Keratinocyte (primary cell): ENCODE measurements around the gene SDF2. TPM values are rescaled to one million over a fixed set of nuclear protein-coding genes. Genes with fewer than 3 reads are reported as not detected.

Experiments
- DNase-seq: peaks from one replicate; pipeline ENCODE4 v3.0.0-alpha.2; 2011; ENCODE audit warnings: low read depth, missing footprints, low spot score
- FAIRE-seq: peaks from 2 replicates; lab custom pipeline; 2011; peaks lifted over from hg19 to GRCh38; lab: Jason Lieb, UNC
- H2AFZ ChIP-seq: 2 replicates; pipeline ENCODE4 v1.6.0; 2012; ENCODE audit warnings: low read length, control low read depth, inconsistent platforms; ENCODE audit not compliant: control insufficient read depth
- H3K27ac ChIP-seq: 2 replicates; pipeline ENCODE4 v1.5.1; 2011; ENCODE audit warnings: low read length; ENCODE audit not compliant: control insufficient read depth, insufficient read depth
- H3K27me3 ChIP-seq: 3 replicates; pipeline ENCODE4 v1.6.0; 2011; ENCODE audit warnings: low read length; ENCODE audit not compliant: control insufficient read depth, insufficient read depth; ENCODE audit errors: extremely low read depth
- H3K36me3 ChIP-seq, 2 experiments: 2 replicates in 1 of 2; 3 replicates in 1 of 2; pipeline ENCODE4 v1.5.1; 2011; ENCODE audit warnings: low read length in 2 of 2, mild to moderate bottlenecking in 1 of 2; ENCODE audit not compliant: control insufficient read depth in 2 of 2, insufficient read depth in 2 of 2; ENCODE audit errors: extremely low read depth in 1 of 2
- H3K4me1 ChIP-seq: 3 replicates; pipeline ENCODE4 v1.5.1; 2011; ENCODE audit warnings: low read length; ENCODE audit not compliant: control insufficient read depth, insufficient read depth; ENCODE audit errors: extremely low read depth
- H3K4me2 ChIP-seq: 3 replicates; pipeline ENCODE4 v1.6.0; 2011; ENCODE audit warnings: low read depth, low read length; ENCODE audit not compliant: control insufficient read depth, insufficient read depth; ENCODE audit errors: extremely low read depth
- H3K4me3 ChIP-seq, 3 experiments: fragments of 200-600 bp in 1 of 3; sonication (generic) in 1 of 3; 2 replicates in 2 of 3; 3 replicates in 1 of 3; pipeline ENCODE4 v1.5.1; 2011 to 2016; ENCODE audit warnings: low read length in 3 of 3, mild to moderate bottlenecking in 3 of 3, control low read depth in 2 of 3, inconsistent platforms in 1 of 3, low read depth in 1 of 3, mixed read lengths in 1 of 3, mixed run types in 1 of 3, moderate library complexity in 1 of 3; ENCODE audit not compliant: control insufficient read depth in 2 of 3, insufficient read depth in 2 of 3; ENCODE audit errors: extremely low read depth in 1 of 3
- H3K79me2 ChIP-seq: 2 replicates; pipeline ENCODE4 v1.6.0; 2012; ENCODE audit warnings: low read length; ENCODE audit not compliant: control insufficient read depth, insufficient read depth
- H3K9ac ChIP-seq: 3 replicates; pipeline ENCODE4 v1.6.0; 2011; ENCODE audit warnings: low read length; ENCODE audit not compliant: control insufficient read depth, insufficient read depth; ENCODE audit errors: extremely low read depth
- H3K9me1 ChIP-seq: 3 replicates; pipeline ENCODE4 v1.6.0; 2011; ENCODE audit warnings: low read length; ENCODE audit not compliant: control insufficient read depth, insufficient read depth; ENCODE audit errors: extremely low read depth
- H3K9me3 ChIP-seq: 2 replicates; pipeline ENCODE4 v1.5.1; 2012; ENCODE audit warnings: low read depth, low read length; ENCODE audit not compliant: control insufficient read depth
- H4K20me1 ChIP-seq: 3 replicates; pipeline ENCODE4 v1.6.0; 2011; ENCODE audit warnings: low read length; ENCODE audit not compliant: control insufficient read depth, insufficient read depth; ENCODE audit errors: extremely low read depth
- EZH2 ChIP-seq: IDR thresholded peaks from one replicate; pipeline ENCODE4 v1.6.1; 2012; ENCODE audit warnings: inconsistent platforms, mild to moderate bottlenecking, low read length, moderate library complexity
- dilution Hi-C: fragments of 300-500 bp; cut with MboI; formaldehyde crosslinking; loops from one replicate; pipeline ENCODE4 v1.7.0; 2020; ENCODE audit warnings: low sequenced_read_pairs; ENCODE audit not compliant: extremely low pct_ligation_motif_present
- polyA plus RNA-seq, 5 experiments: library from polyadenylated mRNA; depleted of rRNA in 3 of 5; stranded (reverse) in 3 of 5; stranded (forward) in 1 of 5; unstranded in 1 of 5; fragments of >200 nt; gene quantifications; 1 replicate in 1 of 5; 2 replicates in 3 of 5; 3 replicates in 1 of 5; pipeline versions ENCODE4 v1.2.1 to v1.2.3, GENCODE V29; 2011 to 2012; ENCODE audit warnings: missing spikeins in 2 of 5, low read depth in 1 of 5, low replicate concordance in 1 of 5
- TF ChIP-seq, protein P1 (sequence below), 3 experiments: IDR thresholded peaks in 1 of 3; conservative IDR thresholded peaks in 1 of 3; optimal IDR thresholded peaks in 1 of 3; 2 replicates in 2 of 3; 3 replicates in 1 of 3; pipeline versions ENCODE3 to v1.5.1; 2011; ENCODE audit warnings: low read length in 3 of 3, mild to moderate bottlenecking in 3 of 3, moderate library complexity in 2 of 3, control low read depth in 1 of 3, inconsistent platforms in 1 of 3; ENCODE audit not compliant: insufficient read depth in 2 of 3; ENCODE audit errors: extremely low read depth in 1 of 3

Gene SDF2
- polyA plus RNA-seq, 1 donor (not counting 4 experiments of a cell fraction or from before 2014, with no cell fraction given): 61.5 TPM

- Histone ChIP-seq H3K9me1 (no peaks in the 10 kb centered on the region), H3K79me2 (peaks cover 11% of the 10 kb centered on the region), H4K20me1 (no peaks in the 10 kb centered on the region), H3K4me3 (no peak overlapping the region), H3K27me3 (no peaks in the 10 kb centered on the region), H3K4me2 (no peak overlapping the region), H3K9me3 (no peaks in the 10 kb centered on the region), H2AFZ (no peak overlapping the region), H3K36me3 (peaks cover 8 to 11% of the 10 kb centered on the region in 2 experiments), H3K4me1 (peaks cover 16% of the 10 kb centered on the region), H3K27ac (no peak overlapping the region), H3K9ac (no peak overlapping the region)
- dilution Hi-C loops: no loop called here
- TF ChIP-seq, protein P1, sequence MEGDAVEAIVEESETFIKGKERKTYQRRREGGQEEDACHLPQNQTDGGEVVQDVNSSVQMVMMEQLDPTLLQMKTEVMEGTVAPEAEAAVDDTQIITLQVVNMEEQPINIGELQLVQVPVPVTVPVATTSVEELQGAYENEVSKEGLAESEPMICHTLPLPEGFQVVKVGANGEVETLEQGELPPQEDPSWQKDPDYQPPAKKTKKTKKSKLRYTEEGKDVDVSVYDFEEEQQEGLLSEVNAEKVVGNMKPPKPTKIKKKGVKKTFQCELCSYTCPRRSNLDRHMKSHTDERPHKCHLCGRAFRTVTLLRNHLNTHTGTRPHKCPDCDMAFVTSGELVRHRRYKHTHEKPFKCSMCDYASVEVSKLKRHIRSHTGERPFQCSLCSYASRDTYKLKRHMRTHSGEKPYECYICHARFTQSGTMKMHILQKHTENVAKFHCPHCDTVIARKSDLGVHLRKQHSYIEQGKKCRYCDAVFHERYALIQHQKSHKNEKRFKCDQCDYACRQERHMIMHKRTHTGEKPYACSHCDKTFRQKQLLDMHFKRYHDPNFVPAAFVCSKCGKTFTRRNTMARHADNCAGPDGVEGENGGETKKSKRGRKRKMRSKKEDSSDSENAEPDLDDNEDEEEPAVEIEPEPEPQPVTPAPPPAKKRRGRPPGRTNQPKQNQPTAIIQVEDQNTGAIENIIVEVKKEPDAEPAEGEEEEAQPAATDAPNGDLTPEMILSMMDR (optimal IDR thresholded peaks at IDR 0.05 in 1 of 3, IDR thresholded peaks at IDR 0.05 in 1 of 3, conservative IDR thresholded peaks at IDR 0.05 in 1 of 3; ENCODE audit: extremely low read depth in 1 of 3, insufficient read depth in 2 of 3, low read length in 3 of 3): no peak
- no peak for TF ChIP-seq EZH2
- FAIRE-seq (no peak), DNase-seq (no peak)
Measured at GRCh38 chr17:28648698-28649097, 13.0 kb downstream of the SDF2 start.

DNA sequence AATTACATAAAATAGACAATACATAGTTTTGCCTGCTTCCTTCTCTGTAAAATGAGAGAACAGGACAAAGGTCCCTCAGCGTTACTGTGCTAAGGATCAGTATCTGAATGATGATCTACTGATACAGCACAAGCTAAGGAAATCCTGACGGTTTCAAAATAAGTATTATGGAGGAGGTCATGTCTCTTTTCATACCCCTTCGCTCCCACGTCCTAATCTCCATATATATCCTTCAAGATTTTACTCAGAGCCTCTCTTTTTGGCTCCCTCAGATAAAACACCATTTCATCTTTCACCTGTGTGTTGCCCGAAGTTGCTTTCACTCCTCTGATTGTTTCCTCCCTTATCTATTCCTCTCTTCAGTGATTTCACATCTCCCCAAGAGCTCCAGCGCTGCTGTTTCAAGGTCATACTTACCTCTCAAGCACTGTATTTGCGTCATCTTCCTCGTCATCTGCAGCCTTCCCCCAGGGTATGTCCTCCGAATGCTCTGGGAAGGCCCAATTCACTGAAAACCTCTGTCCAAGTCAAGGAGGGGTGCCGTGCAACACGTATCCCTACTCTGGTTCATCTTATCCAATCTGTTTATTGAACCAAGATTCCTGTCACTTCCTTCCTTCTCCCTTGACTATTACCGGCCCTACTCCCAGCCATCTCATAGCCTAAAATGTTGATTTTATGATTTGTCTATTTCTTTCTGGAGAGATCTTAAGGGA, 15.5 kb downstream of the SDF2 start:
- Histone ChIP-seq H3K4me3 (peak overlapping the region in 1 of 3 experiments; percentile 84), H4K20me1 (no peaks in the 10 kb centered on the region), H3K4me1 (peaks cover 20% of the 10 kb centered on the region), H3K36me3 (peaks cover 20 to 24% of the 10 kb centered on the region in 2 experiments), H3K9ac (peak overlapping the region; percentile 90), H3K79me2 (peaks cover 19% of the 10 kb centered on the region), H3K4me2 (peak overlapping the region; percentile 92), H2AFZ (peak overlapping the region; percentile 32), H3K27ac (peak overlapping the region; percentile 89), H3K9me1 (no peaks in the 10 kb centered on the region), H3K9me3 (no peaks in the 10 kb centered on the region), H3K27me3 (no peaks in the 10 kb centered on the region)
- dilution Hi-C loops: no loop called here
- FAIRE-seq: no peak
- TF ChIP-seq EZH2: no peak
- no peak for DNase-seq
